ENCODE results near the gene FAM76A. TPM values are rescaled to one million over a fixed set of nuclear protein-coding genes. Genes with fewer than 3 reads are reported as not detected.

FAM76A gene
- polyA plus RNA-seq, 1 donor (not counting 4 experiments of a cell fraction or from before 2014, with no cell fraction given) = 13.5 TPM

GRCh38 chr1:27736252-27736651 is 10.5 kb downstream of the FAM76A start:
- Histone ChIP-seq H4K20me1 (ENCODE audit: control insufficient read depth, extremely low read depth, insufficient read depth, low read length) (no peaks in the 10 kb centered on the region), H2AFZ (ENCODE audit: control insufficient read depth, low read length) (no peak overlapping the region), H3K9me3 (ENCODE audit: control insufficient read depth, low read depth, low read length) (no peaks in the 10 kb centered on the region), H3K79me2 (ENCODE audit: control insufficient read depth, insufficient read depth, low read length) (no peaks in the 10 kb centered on the region), H3K27ac (ENCODE audit: control insufficient read depth, insufficient read depth, low read length) (no peak overlapping the region), H3K9ac (ENCODE audit: control insufficient read depth, extremely low read depth, insufficient read depth, low read length) (no peak overlapping the region), H3K27me3 (ENCODE audit: control insufficient read depth, extremely low read depth, insufficient read depth, low read length) (no peaks in the 10 kb centered on the region), H3K9me1 (ENCODE audit: control insufficient read depth, extremely low read depth, insufficient read depth, low read length) (no peaks in the 10 kb centered on the region), H3K36me3 (ENCODE audit: control insufficient read depth in 2 of 2, extremely low read depth in 1 of 2, insufficient read depth in 2 of 2, low read length in 2 of 2) (peaks cover 3 to 11% of the 10 kb centered on the region in 2 experiments), H3K4me2 (ENCODE audit: control insufficient read depth, extremely low read depth, insufficient read depth, low read depth, low read length) (no peak overlapping the region), H3K4me1 (ENCODE audit: control insufficient read depth, extremely low read depth, insufficient read depth, low read length) (no peaks in the 10 kb centered on the region), H3K4me3 (ENCODE audit: control insufficient read depth in 2 of 3, extremely low read depth in 1 of 3, insufficient read depth in 2 of 3, low read depth in 1 of 3, low read length in 3 of 3) (no peak overlapping the region)
- FAIRE-seq (no peak), DNase-seq (ENCODE audit: low read depth, low spot score) (no peak)
- no peak for TF ChIP-seq EZH2 (IDR thresholded peaks at IDR 0.05; ENCODE audit: low read length)
- no peak for TF ChIP-seq CTCF (optimal IDR thresholded peaks at IDR 0.05 in 1 of 3, IDR thresholded peaks at IDR 0.05 in 1 of 3, conservative IDR thresholded peaks at IDR 0.05 in 1 of 3; ENCODE audit: extremely low read depth in 1 of 3, insufficient read depth in 2 of 3, low read length in 3 of 3)
- dilution Hi-C loops (cut with MboI; ENCODE audit: extremely low pct_ligation_motif_present, low sequenced_read_pairs) = no loop called here

- H2AFZ ChIP-seq (ENCODE audit: control insufficient read depth, low read length) = no peak overlapping the region
- no peak for TF ChIP-seq EZH2 (IDR thresholded peaks at IDR 0.05; ENCODE audit: low read length)
- TF ChIP-seq CTCF (optimal IDR thresholded peaks at IDR 0.05 in 1 of 3, IDR thresholded peaks at IDR 0.05 in 1 of 3, conservative IDR thresholded peaks at IDR 0.05 in 1 of 3; ENCODE audit: extremely low read depth in 1 of 3, insufficient read depth in 2 of 3, low read length in 3 of 3) = no peak
- no peaks in the 10 kb centered on the region for H3K9me3 ChIP-seq (ENCODE audit: control insufficient read depth, low read depth, low read length)
- H3K4me2 ChIP-seq (ENCODE audit: control insufficient read depth, extremely low read depth, insufficient read depth, low read depth, low read length) = no peak overlapping the region
- H4K20me1 ChIP-seq (ENCODE audit: control insufficient read depth, extremely low read depth, insufficient read depth, low read length) = no peaks in the 10 kb centered on the region
- peaks cover 6 to 13% of the 10 kb centered on the region in 2 experiments for H3K36me3 ChIP-seq (ENCODE audit: control insufficient read depth in 2 of 2, extremely low read depth in 1 of 2, insufficient read depth in 2 of 2, low read length in 2 of 2)
- DNase-seq (ENCODE audit: low read depth, low spot score) (no peak), FAIRE-seq (no peak)
- no peak overlapping the region for H3K27ac ChIP-seq (ENCODE audit: control insufficient read depth, insufficient read depth, low read length)
- H3K4me3 ChIP-seq (ENCODE audit: control insufficient read depth in 2 of 3, extremely low read depth in 1 of 3, insufficient read depth in 2 of 3, low read depth in 1 of 3, low read length in 3 of 3) = no peak overlapping the region
- H3K9me1 ChIP-seq (ENCODE audit: control insufficient read depth, extremely low read depth, insufficient read depth, low read length) = no peaks in the 10 kb centered on the region
- no peaks in the 10 kb centered on the region for H3K79me2 ChIP-seq (ENCODE audit: control insufficient read depth, insufficient read depth, low read length)
- H3K27me3 ChIP-seq (ENCODE audit: control insufficient read depth, extremely low read depth, insufficient read depth, low read length) = no peaks in the 10 kb centered on the region
- no peaks in the 10 kb centered on the region for H3K4me1 ChIP-seq (ENCODE audit: control insufficient read depth, extremely low read depth, insufficient read depth, low read length)
- dilution Hi-C loops (cut with MboI; ENCODE audit: extremely low pct_ligation_motif_present, low sequenced_read_pairs) = no loop called here
- no peak overlapping the region for H3K9ac ChIP-seq (ENCODE audit: control insufficient read depth, extremely low read depth, insufficient read depth, low read length)
These were observed 15.4 kb downstream of the FAM76A start for GRCh38 chr1:27741121-27741520.
